Activated T-helper 1 cell treated with anti-CD3 and anti-CD28 coated beads, Interleukin-12 subunit alpha, Interleukin-12 subunit beta, Interleukin-2, Interleukin-4 antibody, amounts not matched to agents 30 ng/mL and 10 ng/mL and 1 ng/mL, durations not matched to agents 14 hours and 24 hours and 36 hours (primary cell): ENCODE measurements around the gene PAPOLB. TPM values are rescaled to one million over a fixed set of nuclear protein-coding genes. Genes with fewer than 3 reads are reported as not detected.

Experiments
- DNase-seq: peaks from one replicate; pipeline ENCODE4 v3.0.0; 2021; ENCODE audit warnings: low spot score
- H3K27ac Mint-ChIP-seq: one replicate; pipeline ENCODE4 v1.8.0; 2021; ENCODE audit warnings: mild to moderate bottlenecking, mixed read lengths
- H3K27me3 Mint-ChIP-seq: one replicate; pipeline ENCODE4 v1.8.0; 2022; ENCODE audit warnings: mild to moderate bottlenecking, moderate library complexity, mixed read lengths; ENCODE audit not compliant: insufficient read depth
- H3K36me3 Mint-ChIP-seq: one replicate; pipeline ENCODE4 v1.8.0; 2021; ENCODE audit warnings: low read depth, mixed read lengths
- H3K4me1 Mint-ChIP-seq: one replicate; pipeline ENCODE4 v1.8.0; 2021; ENCODE audit warnings: low read depth, mixed read lengths
- H3K4me3 Mint-ChIP-seq: one replicate; pipeline ENCODE4 v1.8.0; 2021; ENCODE audit warnings: mild to moderate bottlenecking, moderate library complexity, mixed read lengths
- H3K9me3 Mint-ChIP-seq: one replicate; pipeline ENCODE4 v1.8.0; 2021; ENCODE audit warnings: mixed read lengths
- intact Hi-C: fragments of 100-400 bp; cut with micrococcal nuclease; formaldehyde crosslinking; loops from one replicate; pipeline ENCODE4 v1.15.1; 2024
- total RNA-seq: library from RNA; stranded (reverse); gene quantifications from 2 replicates; pipeline ENCODE4 v1.2.3, GENCODE V29; 2022

Gene PAPOLB
- total RNA-seq, 1 donor from 2014 or later: not detected

GRCh38 chr7:4849390-4849789 lies 12.4 kb downstream of the PAPOLB start:
- H3K4me3 Mint-ChIP-seq: no peak overlapping the region
- H3K9me3 Mint-ChIP-seq: no peaks in the 10 kb centered on the region
- H3K36me3 Mint-ChIP-seq: no peaks in the 10 kb centered on the region
- intact Hi-C loops: loop anchor here (1.0 kb wide), 1 partner anchor 236 kb away; no protein-coding TSS in a partner anchor
- peaks cover 11% of the 10 kb centered on the region for H3K27me3 Mint-ChIP-seq
- peaks cover 5% of the 10 kb centered on the region for H3K4me1 Mint-ChIP-seq
- H3K27ac Mint-ChIP-seq: no peak overlapping the region
- no peak for DNase-seq

GRCh38 chr7:4845740-4846142 lies 16.1 kb downstream of the PAPOLB start:
- Mint-ChIP-seq H3K9me3 (no peaks in the 10 kb centered on the region), H3K4me1 (no peaks in the 10 kb centered on the region), H3K27ac (no peak overlapping the region), H3K4me3 (no peak overlapping the region), H3K36me3 (no peaks in the 10 kb centered on the region), H3K27me3 (peaks cover 11% of the 10 kb centered on the region)
- no peak for DNase-seq
- intact Hi-C loops: no loop called here

- H3K9me3 Mint-ChIP-seq: no peaks in the 10 kb centered on the region
- DNase-seq: no peak
- H3K4me3 Mint-ChIP-seq: no peak overlapping the region
- H3K27me3 Mint-ChIP-seq: peaks cover 8% of the 10 kb centered on the region
- H3K4me1 Mint-ChIP-seq: no peaks in the 10 kb centered on the region
- no peak overlapping the region for H3K27ac Mint-ChIP-seq
- intact Hi-C loops: no loop called here
- no peaks in the 10 kb centered on the region for H3K36me3 Mint-ChIP-seq
Measured at GRCh38 chr7:4842319-4843064, 19.3 kb downstream of the PAPOLB start.

GRCh38 chr7:4841836-4842235 lies 20.0 kb downstream of the PAPOLB start:
- intact Hi-C loops: no loop called here
- Mint-ChIP-seq H3K4me1 (no peaks in the 10 kb centered on the region), H3K9me3 (no peaks in the 10 kb centered on the region), H3K4me3 (no peak overlapping the region), H3K36me3 (no peaks in the 10 kb centered on the region), H3K27me3 (peaks cover 4% of the 10 kb centered on the region), H3K27ac (no peak overlapping the region)
- DNase-seq: no peak

- intact Hi-C loops: no loop called here
- Mint-ChIP-seq H3K27me3 (peaks cover 4% of the 10 kb centered on the region), H3K4me1 (no peaks in the 10 kb centered on the region), H3K27ac (no peak overlapping the region), H3K36me3 (no peaks in the 10 kb centered on the region), H3K4me3 (no peak overlapping the region), H3K9me3 (no peaks in the 10 kb centered on the region)
- DNase-seq: no peak
Measured at GRCh38 chr7:4841007-4841784, 20.6 kb downstream of the PAPOLB start.

- no peaks in the 10 kb centered on the region for H3K9me3 Mint-ChIP-seq
- no peaks in the 10 kb centered on the region for H3K36me3 Mint-ChIP-seq
Measured at GRCh38 chr7:4840079-4840501, 21.7 kb downstream of the PAPOLB start.

GRCh38 chr7:4838626-4839334 lies 23.1 kb downstream of the PAPOLB start:
- DNase-seq: no peak
- Mint-ChIP-seq H3K4me3 (no peak overlapping the region), H3K36me3 (no peaks in the 10 kb centered on the region), H3K9me3 (no peaks in the 10 kb centered on the region), H3K4me1 (no peaks in the 10 kb centered on the region), H3K27ac (no peak overlapping the region), H3K27me3 (no peaks in the 10 kb centered on the region)
- intact Hi-C loops: no loop called here

More at GRCh38 chr7:4840079-4840501, 21.7 kb downstream of the PAPOLB start:
- DNase-seq: no peak
- no peak overlapping the region for H3K4me3 Mint-ChIP-seq
- intact Hi-C loops: no loop called here
- H3K27ac Mint-ChIP-seq: no peak overlapping the region
- H3K27me3 Mint-ChIP-seq: no peaks in the 10 kb centered on the region
- no peaks in the 10 kb centered on the region for H3K4me1 Mint-ChIP-seq

GRCh38 chr7:4837803-4838625 lies 23.8 kb downstream of the PAPOLB start:
- no peaks in the 10 kb centered on the region for H3K36me3 Mint-ChIP-seq
- no peak overlapping the region for H3K4me3 Mint-ChIP-seq
- intact Hi-C loops: no loop called here

GRCh38 chr7:4837041-4837802 lies 24.6 kb downstream of the PAPOLB start:
- H3K27ac Mint-ChIP-seq: no peak overlapping the region
- DNase-seq: no peak
- H3K36me3 Mint-ChIP-seq: no peaks in the 10 kb centered on the region
- H3K9me3 Mint-ChIP-seq: no peaks in the 10 kb centered on the region
- intact Hi-C loops: no loop called here
- no peaks in the 10 kb centered on the region for H3K27me3 Mint-ChIP-seq
- H3K4me1 Mint-ChIP-seq: no peaks in the 10 kb centered on the region
- H3K4me3 Mint-ChIP-seq: no peak overlapping the region

More at GRCh38 chr7:4837803-4838625, 23.8 kb downstream of the PAPOLB start:
- H3K27me3 Mint-ChIP-seq: no peaks in the 10 kb centered on the region
- H3K27ac Mint-ChIP-seq: no peak overlapping the region
- DNase-seq: no peak
- H3K9me3 Mint-ChIP-seq: no peaks in the 10 kb centered on the region
- H3K4me1 Mint-ChIP-seq: no peaks in the 10 kb centered on the region

- H3K4me1 Mint-ChIP-seq: no peaks in the 10 kb centered on the region
- no peak for DNase-seq
- no peaks in the 10 kb centered on the region for H3K27me3 Mint-ChIP-seq
- intact Hi-C loops: no loop called here
- no peaks in the 10 kb centered on the region for H3K9me3 Mint-ChIP-seq
- H3K4me3 Mint-ChIP-seq: no peak overlapping the region
- no peaks in the 10 kb centered on the region for H3K36me3 Mint-ChIP-seq
- no peak overlapping the region for H3K27ac Mint-ChIP-seq
Measured at GRCh38 chr7:4836206-4836661, 25.6 kb downstream of the PAPOLB start.

GRCh38 chr7:4835398-4836205 lies 26.2 kb downstream of the PAPOLB start:
- no peaks in the 10 kb centered on the region for H3K27me3 Mint-ChIP-seq
- no peaks in the 10 kb centered on the region for H3K4me1 Mint-ChIP-seq
- no peak overlapping the region for H3K27ac Mint-ChIP-seq
- no peak overlapping the region for H3K4me3 Mint-ChIP-seq
- no peak for DNase-seq
- intact Hi-C loops: no loop called here
- H3K36me3 Mint-ChIP-seq: no peaks in the 10 kb centered on the region
- no peaks in the 10 kb centered on the region for H3K9me3 Mint-ChIP-seq
